Stimulated activated CD8-positive, alpha-beta memory T cell treated with anti-CD3 and anti-CD28 coated beads, Interleukin-15, amount 100 ng/mL, for 1 hour (primary cell): ENCODE data around the gene PNISR.
"Not testable (repeated sequence)": the region's sequence is repeated elsewhere in the genome, so short reads cannot be mapped to it uniquely, and the experiment has no call there.

ENCODE experiments used
- DNase-seq: peaks from one replicate; pipeline ENCODE4 v3.0.0-alpha.2; 2020; ENCODE audit warnings: low read depth

Gene PNISR, protein sequence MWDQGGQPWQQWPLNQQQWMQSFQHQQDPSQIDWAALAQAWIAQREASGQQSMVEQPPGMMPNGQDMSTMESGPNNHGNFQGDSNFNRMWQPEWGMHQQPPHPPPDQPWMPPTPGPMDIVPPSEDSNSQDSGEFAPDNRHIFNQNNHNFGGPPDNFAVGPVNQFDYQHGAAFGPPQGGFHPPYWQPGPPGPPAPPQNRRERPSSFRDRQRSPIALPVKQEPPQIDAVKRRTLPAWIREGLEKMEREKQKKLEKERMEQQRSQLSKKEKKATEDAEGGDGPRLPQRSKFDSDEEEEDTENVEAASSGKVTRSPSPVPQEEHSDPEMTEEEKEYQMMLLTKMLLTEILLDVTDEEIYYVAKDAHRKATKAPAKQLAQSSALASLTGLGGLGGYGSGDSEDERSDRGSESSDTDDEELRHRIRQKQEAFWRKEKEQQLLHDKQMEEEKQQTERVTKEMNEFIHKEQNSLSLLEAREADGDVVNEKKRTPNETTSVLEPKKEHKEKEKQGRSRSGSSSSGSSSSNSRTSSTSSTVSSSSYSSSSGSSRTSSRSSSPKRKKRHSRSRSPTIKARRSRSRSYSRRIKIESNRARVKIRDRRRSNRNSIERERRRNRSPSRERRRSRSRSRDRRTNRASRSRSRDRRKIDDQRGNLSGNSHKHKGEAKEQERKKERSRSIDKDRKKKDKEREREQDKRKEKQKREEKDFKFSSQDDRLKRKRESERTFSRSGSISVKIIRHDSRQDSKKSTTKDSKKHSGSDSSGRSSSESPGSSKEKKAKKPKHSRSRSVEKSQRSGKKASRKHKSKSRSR

GRCh38 chr6:99424761-99425646 lies at the start of gene PNISR:
Gene PNISR, minus strand, starts transcription at chr6:99425308. Its CDS starts 10,649 bp downstream, at chr6:99414659.
- peak; percentile 69 for DNase-seq

GRCh38 chr6:99473730-99474129 lies 48.6 kb upstream of the PNISR start:
- no peak for DNase-seq

- DNase-seq, result no peak
Observed at GRCh38 chr6:99471638-99472037, 46.5 kb upstream of the PNISR start.

DNA sequence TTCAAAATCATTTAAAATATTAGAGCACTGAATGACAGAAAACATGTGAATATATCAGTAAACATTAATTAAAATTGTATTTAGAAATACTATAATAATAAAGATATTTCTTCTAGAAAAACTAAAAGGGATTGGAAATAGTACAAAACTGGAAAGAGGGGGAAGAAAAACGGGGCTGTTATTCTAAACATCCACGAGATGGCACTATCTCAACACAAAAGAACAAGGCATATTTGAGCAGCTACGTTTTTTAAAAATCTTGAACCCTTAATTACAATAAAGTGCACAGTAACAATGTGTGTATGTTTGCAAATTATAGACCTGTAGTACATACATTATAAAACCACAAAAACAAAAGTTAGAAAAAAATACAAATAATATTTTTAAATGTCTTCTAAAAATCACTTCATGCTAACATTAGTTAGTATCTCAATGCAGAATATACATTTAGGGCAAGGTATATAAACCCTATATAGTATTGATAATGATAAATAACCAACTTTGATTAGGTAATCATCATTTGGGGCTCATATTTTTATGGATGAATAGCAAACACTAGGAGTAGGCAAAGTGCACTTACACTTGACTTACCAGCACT lies 42.5 kb upstream of the PNISR start:
- no peak for DNase-seq

- DNase-seq, result not testable (repeated sequence)
Observed at GRCh38 chr6:99459133-99459532, 34.0 kb upstream of the PNISR start.

DNA sequence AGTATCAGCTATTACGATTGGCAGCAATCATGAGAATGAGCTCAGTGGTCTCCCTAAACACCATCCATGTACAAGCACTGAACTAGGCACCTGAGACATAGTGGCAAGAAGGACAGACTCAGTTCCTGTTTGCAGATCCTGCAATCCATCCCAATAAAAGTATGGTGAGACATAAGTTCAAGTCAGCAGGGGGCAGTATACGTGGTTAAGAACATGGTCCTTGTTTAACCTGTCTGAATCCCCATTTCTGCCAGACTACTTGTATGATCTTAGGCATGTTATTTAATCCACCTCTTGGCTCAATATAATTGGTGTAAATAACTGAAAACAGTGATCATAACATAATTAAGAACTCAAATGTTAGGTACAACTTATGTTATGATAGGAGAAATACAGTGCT lies 33.2 kb upstream of the PNISR start:
- DNase-seq, result no peak

GRCh38 chr6:99446076-99446475 lies 21.0 kb upstream of the PNISR start:
- DNase-seq, result no peak

DNA sequence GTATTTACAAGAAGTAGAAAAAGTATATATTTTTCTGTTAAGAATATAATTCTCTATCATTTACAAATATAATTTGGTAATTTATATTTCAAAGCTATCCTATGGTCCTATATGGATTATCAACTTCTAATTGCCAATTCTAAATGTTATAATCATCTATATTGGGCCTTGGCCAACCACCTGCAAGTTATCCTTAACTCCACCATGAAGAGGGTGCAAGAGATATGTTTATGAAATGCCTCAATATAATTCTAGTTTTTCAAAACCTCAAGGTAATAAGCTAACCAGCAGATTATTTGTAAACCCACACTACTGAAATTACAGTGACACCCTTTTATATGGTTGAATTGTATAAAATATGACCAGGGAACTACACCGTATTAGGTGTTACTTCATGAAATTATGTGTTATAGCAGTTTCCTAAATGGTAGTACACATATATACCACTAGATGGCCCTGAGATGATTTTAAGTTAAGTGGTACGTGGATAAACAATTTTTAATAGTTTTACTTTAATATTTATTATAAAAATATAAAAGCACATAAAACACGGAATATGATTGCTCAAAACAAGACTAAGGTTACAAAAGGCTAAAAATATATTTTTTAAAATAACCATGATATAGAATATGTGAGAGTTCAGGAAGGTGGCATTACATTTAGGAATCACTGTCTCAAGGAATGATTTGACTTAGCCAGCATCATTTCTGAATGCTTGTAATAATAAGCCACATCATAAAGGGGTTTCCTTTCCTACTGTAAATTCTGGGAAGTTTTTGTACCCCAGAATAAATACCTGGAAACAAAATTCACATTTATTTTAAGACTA lies 9.8 kb upstream of the PNISR start:
- no peak for DNase-seq

- no peak for DNase-seq
Observed at GRCh38 chr6:99432877-99433276, 7.8 kb upstream of the PNISR start.

DNA sequence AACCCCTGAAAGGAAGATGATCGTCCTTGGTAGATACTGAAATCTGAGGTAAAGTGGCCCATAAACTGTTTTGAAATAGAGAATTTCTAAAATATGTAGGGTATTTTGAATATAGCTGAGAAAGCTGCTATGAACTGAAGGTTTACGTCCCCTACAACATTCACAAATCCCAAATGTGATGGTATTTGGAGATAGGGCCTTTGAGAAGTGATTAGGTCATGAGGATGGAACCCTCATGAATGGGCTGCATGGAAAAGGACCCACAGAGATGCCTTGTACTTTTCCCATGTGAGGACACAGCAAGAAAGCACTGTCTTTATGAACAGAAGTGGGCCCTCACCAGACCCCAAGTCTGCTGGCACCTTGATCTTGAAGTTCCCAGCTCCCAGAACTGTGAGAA lies 6.8 kb upstream of the PNISR start:
- no peak for DNase-seq

DNA sequence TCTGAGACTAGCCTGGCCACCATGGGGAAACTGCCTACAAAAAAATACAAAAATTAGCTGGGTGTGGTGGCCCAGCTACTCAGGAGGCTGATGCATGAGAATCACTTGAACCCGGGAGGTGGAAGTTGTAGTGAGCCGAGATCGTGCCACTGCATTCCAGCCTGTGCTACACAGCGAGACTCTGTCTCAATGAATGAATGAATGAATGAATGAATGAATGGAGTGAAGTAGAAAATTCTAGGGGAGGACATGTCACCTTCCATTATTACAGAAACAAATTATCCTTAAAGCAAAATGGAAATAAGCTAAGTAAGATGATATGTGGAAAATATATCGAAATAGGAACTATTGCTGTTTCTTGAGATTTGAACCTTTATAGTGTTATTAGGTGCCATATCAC lies 2.9 kb upstream of the PNISR start:
- no peak for DNase-seq

DNA sequence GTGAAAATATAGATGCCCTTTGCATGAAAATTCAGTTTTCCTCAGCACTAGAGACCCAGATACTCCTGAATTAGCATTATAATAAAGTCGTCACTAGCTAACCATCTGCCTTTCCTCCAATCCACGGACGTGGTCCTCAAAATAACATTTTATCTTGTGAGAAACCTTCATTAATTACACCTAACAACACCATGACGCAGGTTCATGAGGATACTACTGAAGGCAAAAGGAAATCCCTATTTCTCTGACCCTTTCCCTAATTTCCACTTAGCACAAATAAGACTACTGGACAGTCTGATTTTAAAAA lies 1.3 kb upstream of the PNISR start:
- DNase-seq, result no peak

- peak; percentile 27 for DNase-seq
Observed at GRCh38 chr6:99425647-99426450, 741 bp upstream of the PNISR start.

DNA sequence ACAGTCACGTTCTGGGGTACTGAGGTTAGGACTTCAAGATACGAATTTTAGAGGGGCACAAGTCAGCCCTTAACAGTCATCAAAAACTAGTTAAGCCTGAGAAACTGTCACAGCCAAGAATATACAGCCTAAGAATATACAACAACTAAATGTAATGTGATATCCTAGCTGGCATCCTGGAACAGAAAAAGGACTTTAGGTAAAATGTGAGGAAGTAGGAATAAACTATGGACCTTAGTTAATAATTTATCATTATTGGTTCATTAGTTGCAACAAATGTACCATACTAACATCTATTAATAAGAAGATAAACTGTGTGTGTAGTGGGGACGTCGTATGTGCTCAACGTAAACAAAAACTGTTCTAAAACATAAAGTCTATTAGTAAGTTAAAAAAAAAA lies 1.1 kb downstream of the PNISR start:
- no peak for DNase-seq

DNA sequence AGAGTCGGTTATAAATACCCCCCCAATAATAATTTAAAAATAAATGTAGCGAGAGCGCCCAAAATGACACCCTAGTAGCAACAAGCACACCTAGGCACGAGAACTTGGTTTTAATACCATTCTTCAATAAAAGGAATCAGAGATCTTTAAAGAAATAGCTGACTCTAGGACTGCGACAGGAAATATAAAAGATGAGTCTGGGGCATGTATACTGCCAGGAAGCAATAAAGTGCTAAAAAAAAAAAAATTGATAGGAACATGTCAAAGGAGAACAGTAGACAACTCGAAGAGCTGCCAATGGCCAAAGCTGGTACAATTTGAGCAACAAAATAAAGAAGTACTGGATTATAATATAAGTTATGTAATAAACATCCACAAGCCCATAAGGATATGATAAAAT lies 2.2 kb downstream of the PNISR start:
- DNase-seq, result no peak

GRCh38 chr6:99416892-99417767 lies 8.0 kb downstream of the PNISR start:
- no peak for DNase-seq

GRCh38 chr6:99416226-99416625 lies 8.9 kb downstream of the PNISR start:
- no peak for DNase-seq

DNA sequence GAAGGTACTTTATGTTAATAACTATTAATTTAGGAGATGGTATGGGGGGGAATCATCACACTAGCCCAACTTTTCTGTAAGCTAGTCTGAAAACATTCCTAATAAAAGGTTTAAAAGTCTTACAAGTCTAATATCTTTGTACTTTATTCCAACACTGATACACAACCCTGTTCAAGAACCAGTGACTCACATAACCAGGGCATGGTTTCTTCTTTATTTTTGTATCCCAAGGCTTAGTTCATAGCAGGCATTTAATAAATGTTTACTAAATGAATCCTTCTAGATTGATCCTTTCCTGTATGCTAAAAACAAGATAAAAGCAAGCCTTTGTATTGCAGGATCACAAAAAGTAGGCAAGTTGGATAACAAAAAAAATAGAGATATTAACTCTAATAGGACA lies 9.7 kb downstream of the PNISR start:
- DNase-seq, result no peak

DNA sequence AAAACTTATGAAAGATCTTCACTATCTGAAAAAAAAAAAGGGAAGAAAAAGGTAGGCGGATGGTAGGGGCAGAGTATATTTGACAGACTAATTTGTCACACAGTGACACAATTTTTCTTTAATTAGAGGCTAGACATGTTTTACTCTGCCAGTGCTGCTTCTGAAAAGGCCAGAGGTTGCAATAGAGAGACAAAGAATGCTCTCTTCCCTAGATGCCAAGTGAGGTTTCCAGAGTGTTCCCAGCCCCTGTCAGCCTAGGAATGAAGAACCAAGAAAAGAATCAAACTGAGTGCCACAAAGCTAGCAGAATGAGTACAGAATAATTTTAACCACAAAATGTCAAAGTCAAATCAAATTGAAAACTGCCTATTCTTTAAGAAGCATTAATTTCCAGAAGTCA lies 13.0 kb downstream of the PNISR start:
- DNase-seq, result no peak
